ENCODE data around the gene CTBP2. TPM values are rescaled to one million over a fixed set of nuclear protein-coding genes. Genes with fewer than 3 reads are reported as not detected.

Gene CTBP2
- total RNA-seq, 1 donor from 2014 or later, result 55.2 TPM

DNA sequence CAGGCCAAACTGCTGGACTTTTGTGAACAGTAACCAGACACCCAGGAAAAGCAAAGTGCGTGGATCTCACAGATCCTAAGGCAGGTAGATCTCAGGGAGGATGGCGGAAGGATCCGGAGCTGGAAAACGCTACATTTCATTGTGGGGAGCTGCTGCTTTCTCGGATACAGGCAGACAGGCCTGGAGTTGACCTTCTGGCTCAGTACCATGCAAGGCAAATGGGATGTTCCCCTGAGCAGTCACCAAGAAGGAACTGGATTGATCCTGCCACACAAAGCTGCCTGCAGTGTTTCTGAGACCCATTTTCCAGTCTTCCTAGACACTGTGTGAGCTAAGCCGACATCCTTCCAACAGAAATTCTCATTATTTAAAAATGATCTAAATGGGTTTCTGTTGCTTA, 152.9 kb downstream of the CTBP2 start:
- no peaks in the 10 kb centered on the region for H3K9me3 Mint-ChIP-seq
- H3K36me3 ChIP-seq, result no peaks in the 10 kb centered on the region
- no peaks in the 10 kb centered on the region for H3K9me3 ChIP-seq (ENCODE audit: low read depth)
- peak overlapping the region; percentile 12 for H3K27ac Mint-ChIP-seq
- no peak overlapping the region for H3K4me2 ChIP-seq
- peaks cover 6% of the 10 kb centered on the region for H3F3A ChIP-seq (ENCODE audit: low read depth)
- H3K27me3 ChIP-seq, result no peaks in the 10 kb centered on the region
- peaks cover 34% of the 10 kb centered on the region for H3K4me1 Mint-ChIP-seq
- H3K27ac ChIP-seq, result peak overlapping the region; percentile 41
- H3K9ac ChIP-seq, result no peak overlapping the region
- H3K36me3 Mint-ChIP-seq, result peaks cover 16% of the 10 kb centered on the region
- H2AFZ ChIP-seq (replicated peaks), result no peak overlapping the region
- H3K4me3 Mint-ChIP-seq, result no peak overlapping the region
- H3K27me3 Mint-ChIP-seq (ENCODE audit: insufficient read depth, low read depth), result peaks cover 2% of the 10 kb centered on the region
- no peak overlapping the region for H3K4me3 ChIP-seq
- peaks cover 28% of the 10 kb centered on the region for H3K4me1 ChIP-seq
- TF ChIP-seq, protein P1, sequence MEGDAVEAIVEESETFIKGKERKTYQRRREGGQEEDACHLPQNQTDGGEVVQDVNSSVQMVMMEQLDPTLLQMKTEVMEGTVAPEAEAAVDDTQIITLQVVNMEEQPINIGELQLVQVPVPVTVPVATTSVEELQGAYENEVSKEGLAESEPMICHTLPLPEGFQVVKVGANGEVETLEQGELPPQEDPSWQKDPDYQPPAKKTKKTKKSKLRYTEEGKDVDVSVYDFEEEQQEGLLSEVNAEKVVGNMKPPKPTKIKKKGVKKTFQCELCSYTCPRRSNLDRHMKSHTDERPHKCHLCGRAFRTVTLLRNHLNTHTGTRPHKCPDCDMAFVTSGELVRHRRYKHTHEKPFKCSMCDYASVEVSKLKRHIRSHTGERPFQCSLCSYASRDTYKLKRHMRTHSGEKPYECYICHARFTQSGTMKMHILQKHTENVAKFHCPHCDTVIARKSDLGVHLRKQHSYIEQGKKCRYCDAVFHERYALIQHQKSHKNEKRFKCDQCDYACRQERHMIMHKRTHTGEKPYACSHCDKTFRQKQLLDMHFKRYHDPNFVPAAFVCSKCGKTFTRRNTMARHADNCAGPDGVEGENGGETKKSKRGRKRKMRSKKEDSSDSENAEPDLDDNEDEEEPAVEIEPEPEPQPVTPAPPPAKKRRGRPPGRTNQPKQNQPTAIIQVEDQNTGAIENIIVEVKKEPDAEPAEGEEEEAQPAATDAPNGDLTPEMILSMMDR (IDR thresholded peaks at IDR 0.05), result no peak
- TF ChIP-seq EZH2phosphoT487 (IDR thresholded peaks at IDR 0.05) (no peak), EZH2 (IDR thresholded peaks at IDR 0.05) (no peak)
- peaks cover 88% of the 10 kb centered on the region for H3K79me2 ChIP-seq (ENCODE audit: low read depth)
- H4K20me1 ChIP-seq (ENCODE audit: low read depth), result peaks cover 88% of the 10 kb centered on the region
- DNase-seq (ENCODE audit: low spot score), result no peak

DNA sequence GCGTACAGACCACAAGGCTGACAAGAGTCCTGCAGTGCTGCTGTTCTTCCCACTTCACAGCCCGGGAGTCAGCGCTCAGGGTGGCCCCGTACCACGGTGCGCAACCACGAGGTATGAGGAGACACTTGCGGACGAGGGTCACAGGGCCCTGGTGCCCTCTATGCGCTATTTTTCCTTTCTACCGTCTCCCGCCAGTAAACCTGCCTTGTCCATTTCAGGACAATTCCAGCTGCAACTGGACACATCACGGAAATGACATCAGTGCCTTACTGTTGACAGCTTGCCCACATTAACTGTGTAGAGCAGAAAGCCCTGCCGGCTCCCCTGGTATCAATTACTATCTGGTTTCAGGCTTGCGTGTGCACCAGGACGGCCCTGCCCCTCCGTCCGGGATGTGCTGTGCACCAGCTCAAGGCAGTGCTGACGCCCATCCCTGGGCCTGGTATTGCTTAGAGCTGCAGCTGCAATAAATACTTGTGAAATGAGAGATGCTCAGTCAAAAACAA, 153.4 kb downstream of the CTBP2 start:
- Histone ChIP-seq H3K9me3 (ENCODE audit: low read depth) (no peaks in the 10 kb centered on the region), H3K4me2 (no peak overlapping the region), H3K79me2 (ENCODE audit: low read depth) (peaks cover 87% of the 10 kb centered on the region), H4K20me1 (ENCODE audit: low read depth) (peaks cover 84% of the 10 kb centered on the region), H3K36me3 (no peaks in the 10 kb centered on the region), H3F3A (ENCODE audit: low read depth) (peaks cover 6% of the 10 kb centered on the region), H3K27me3 (no peaks in the 10 kb centered on the region), H2AFZ (replicated peaks) (no peak overlapping the region), H3K9ac (no peak overlapping the region), H3K4me1 (peaks cover 28% of the 10 kb centered on the region), H3K4me3 (no peak overlapping the region), H3K27ac (peak overlapping the region; percentile 41)
- no peak overlapping the region for H3K4me3 Mint-ChIP-seq
- peak overlapping the region; percentile 12 for H3K27ac Mint-ChIP-seq
- no peak for DNase-seq (ENCODE audit: low spot score)
- H3K4me1 Mint-ChIP-seq, result peaks cover 34% of the 10 kb centered on the region
- H3K9me3 Mint-ChIP-seq, result no peaks in the 10 kb centered on the region
- H3K36me3 Mint-ChIP-seq, result peaks cover 13% of the 10 kb centered on the region
- peaks cover 2% of the 10 kb centered on the region for H3K27me3 Mint-ChIP-seq (ENCODE audit: insufficient read depth, low read depth)
- no peak for TF ChIP-seq EZH2 (IDR thresholded peaks at IDR 0.05)
- TF ChIP-seq, protein P1 (IDR thresholded peaks at IDR 0.05), result no peak
- TF ChIP-seq EZH2phosphoT487 (IDR thresholded peaks at IDR 0.05), result no peak

DNA sequence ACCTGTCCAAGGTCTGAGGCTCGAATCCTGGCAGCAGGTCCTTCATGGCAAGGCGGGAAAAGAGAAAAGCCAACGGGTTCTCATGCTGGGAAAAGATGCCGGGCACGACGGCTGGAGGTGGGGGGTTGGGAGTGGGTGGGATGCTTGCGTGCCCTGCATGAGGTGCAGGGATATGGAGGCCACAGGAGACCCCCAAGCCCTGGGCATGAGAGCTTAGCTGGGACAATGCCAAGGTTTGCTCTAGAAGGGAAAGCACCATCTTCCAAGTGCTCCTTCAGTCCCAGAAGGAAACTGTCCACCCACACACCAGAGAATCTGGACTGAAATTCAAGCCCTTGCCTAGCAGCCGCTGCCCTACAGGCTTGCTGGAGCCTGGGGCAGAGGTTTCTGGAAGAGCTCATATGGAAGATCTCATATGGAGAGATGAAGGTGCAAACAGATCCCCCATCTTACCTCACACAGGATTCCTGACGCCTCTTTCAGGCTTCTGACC, 154.1 kb downstream of the CTBP2 start:
- Mint-ChIP-seq H3K4me3 (no peak overlapping the region), H3K4me1 (peaks cover 41% of the 10 kb centered on the region), H3K27ac (peak overlapping the region; percentile 62), H3K27me3 (ENCODE audit: insufficient read depth, low read depth) (peaks cover 2% of the 10 kb centered on the region), H3K36me3 (peaks cover 10% of the 10 kb centered on the region), H3K9me3 (no peaks in the 10 kb centered on the region)
- Histone ChIP-seq H3K27ac (no peak overlapping the region), H3K36me3 (no peaks in the 10 kb centered on the region), H3K79me2 (ENCODE audit: low read depth) (peaks cover 80% of the 10 kb centered on the region), H3K9me3 (ENCODE audit: low read depth) (no peaks in the 10 kb centered on the region), H4K20me1 (ENCODE audit: low read depth) (peaks cover 86% of the 10 kb centered on the region), H3K4me2 (no peak overlapping the region), H3K9ac (no peak overlapping the region), H3K27me3 (no peaks in the 10 kb centered on the region), H3K4me1 (peaks cover 32% of the 10 kb centered on the region), H3F3A (ENCODE audit: low read depth) (peaks cover 7% of the 10 kb centered on the region), H2AFZ (replicated peaks) (no peak overlapping the region), H3K4me3 (no peak overlapping the region)
- TF ChIP-seq EZH2phosphoT487 (IDR thresholded peaks at IDR 0.05), result no peak
- TF ChIP-seq, protein P1 (IDR thresholded peaks at IDR 0.05), result no peak
- no peak for DNase-seq (ENCODE audit: low spot score)

All from neural progenitor cell (in vitro differentiated cells).